PC-3 (cell line): ENCODE measurements around the gene UBASH3B. TPM values are rescaled to one million over a fixed set of nuclear protein-coding genes. Genes with fewer than 3 reads are reported as not detected.

ENCODE experiments used
- ATAC-seq: fragments of 200-7000 bp; cut with Tn5 transposase; 2 replicates; pipeline ENCODE4 v1.9.1; 2020; ENCODE audit warnings: mild to moderate bottlenecking, moderate library complexity
- BruUV-seq: library from RNA; stranded (reverse); fragments of 400-500 nt; replicated peaks from 2 replicates; lab custom pipeline; 2021; lab: Mats Ljungman, UMichigan
- CTCF ChIA-PET: fragments of 300-600 bp; sonication (Branson Sonifier 250); formaldehyde crosslinking; loops from one replicate; lab custom pipeline; 2022; ENCODE audit warnings: antibody characterized with exemption; lab: Charles Lee
- POLR2A ChIA-PET: fragments of 300-600 bp; sonication (Branson Sonifier 250); formaldehyde crosslinking; loops from one replicate; lab custom pipeline; 2022; ENCODE audit warnings: antibody characterized with exemption; ENCODE audit not compliant: unreplicated experiment; lab: Charles Lee
- DNase-seq: peaks from one replicate; pipeline ENCODE4 v3.0.0-alpha.2; 2015
- H2AFZ ChIP-seq: fragments of 300-600 bp; sonication (generic); 2 replicates; pipeline ENCODE4 v1.6.0; 2016; ENCODE audit warnings: antibody characterized with exemption, low read length
- H3F3A ChIP-seq: fragments of 300-600 bp; sonication (generic); one replicate; pipeline ENCODE4 v1.6.0; 2017; ENCODE audit warnings: antibody characterized with exemption, low read length, control low read depth, mild to moderate bottlenecking; ENCODE audit not compliant: unreplicated experiment
- H3K27ac ChIP-seq: fragments of 300-600 bp; sonication (generic); 2 replicates; pipeline ENCODE4 v1.5.1; 2016; ENCODE audit warnings: mild to moderate bottlenecking, low read length
- H3K27me3 ChIP-seq: fragments of 300-600 bp; sonication (generic); 2 replicates; pipeline ENCODE4 v1.6.1; 2016; ENCODE audit warnings: low read length, mixed read lengths
- H3K36me3 ChIP-seq: fragments of 300-600 bp; sonication (generic); 2 replicates; pipeline ENCODE4 v1.6.1; 2016; ENCODE audit warnings: low read depth, mixed run types, low read length, mixed read lengths
- H3K4me1 ChIP-seq: fragments of 300-600 bp; sonication (generic); 2 replicates; pipeline ENCODE4 v1.5.1; 2016; ENCODE audit warnings: low read length; ENCODE audit not compliant: insufficient read depth
- H3K4me2 ChIP-seq: fragments of 300-600 bp; sonication (generic); 2 replicates; pipeline ENCODE4 v1.6.0; 2016; ENCODE audit warnings: low read length
- H3K4me3 ChIP-seq: fragments of 300-600 bp; sonication (generic); 2 replicates; pipeline ENCODE4 v1.5.1; 2016; ENCODE audit warnings: mild to moderate bottlenecking, low read length, mixed read lengths
- H3K79me2 ChIP-seq: fragments of 300-600 bp; sonication (generic); 2 replicates; pipeline ENCODE4 v1.6.1; 2017; ENCODE audit warnings: low read length, mixed read lengths
- H3K9ac ChIP-seq: fragments of 300-600 bp; sonication (generic); 2 replicates; pipeline ENCODE4 v1.6.0; 2016; ENCODE audit warnings: mild to moderate bottlenecking, low read length
- H3K9me2 ChIP-seq: fragments of 300-600 bp; sonication (generic); replicated peaks from 2 replicates; pipeline ENCODE4 v1.6.1; 2016; ENCODE audit warnings: mixed run types, low read length, mixed read lengths
- H3K9me3 ChIP-seq: fragments of 300-600 bp; sonication (generic); 2 replicates; pipeline ENCODE4 v1.6.1; 2016; ENCODE audit warnings: low read length, mixed read lengths
- H4K20me1 ChIP-seq: fragments of 300-600 bp; sonication (generic); 2 replicates; pipeline ENCODE4 v1.6.1; 2016; ENCODE audit warnings: low read length, mixed read lengths
- EZH2 ChIP-seq: fragments of 300-600 bp; sonication (generic); IDR thresholded peaks from one replicate; pipeline ENCODE4 v1.6.1; 2017; ENCODE audit warnings: antibody characterized with exemption, mild to moderate bottlenecking, low read length; ENCODE audit not compliant: unreplicated experiment
- EZH2phosphoT487 ChIP-seq: fragments of 300-600 bp; sonication (generic); IDR thresholded peaks from 2 replicates; pipeline ENCODE4 v1.6.1; 2018; ENCODE audit warnings: mild to moderate bottlenecking, antibody characterized with exemption, low read length, borderline replicate concordance
- intact Hi-C: fragments of 100-400 bp; cut with micrococcal nuclease; formaldehyde crosslinking; loops from 2 replicates; pipeline ENCODE4 v1.9.0; 2023
- total RNA-seq: library from RNA; depleted of rRNA; stranded (reverse); fragments of >200 nt; gene quantifications from 2 replicates; pipeline ENCODE4 v1.2.3, GENCODE V29; 2014
- TF ChIP-seq, protein P1 (sequence below): fragments of 300-600 bp; sonication (generic); conservative IDR thresholded peaks from 2 replicates; pipeline ENCODE4 v1.5.1; 2017; ENCODE audit warnings: antibody characterized with exemption, low read depth, mild to moderate bottlenecking, low read length

Gene UBASH3B
- total RNA-seq, 1 experiment from 2014 or later, result 178 TPM

DNA sequence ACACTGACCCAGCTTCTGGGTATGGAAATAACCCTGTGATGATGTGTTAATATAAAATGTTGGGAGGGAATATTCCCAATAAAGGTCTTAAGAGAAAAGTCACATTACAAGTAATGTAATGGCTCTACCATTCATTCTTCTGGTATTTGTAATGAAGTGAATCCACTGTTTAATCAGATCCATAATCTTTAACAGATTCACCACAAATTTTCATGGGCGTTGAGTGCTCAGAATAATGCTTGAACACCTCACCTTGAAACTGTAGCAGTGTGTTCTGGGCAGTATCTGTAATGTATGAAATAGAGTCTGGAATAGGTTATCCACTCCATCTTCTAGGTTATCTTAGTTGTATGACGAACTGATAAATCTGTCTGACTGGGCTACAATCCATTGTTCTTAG is 156.2 kb downstream of the UBASH3B start:
- no peak overlapping the region for H3K9ac ChIP-seq
- H3K4me2 ChIP-seq, result no peak overlapping the region
- no peaks in the 10 kb centered on the region for H4K20me1 ChIP-seq
- TF ChIP-seq EZH2 (no peak), EZH2phosphoT487 (no peak)
- TF ChIP-seq, protein P1, sequence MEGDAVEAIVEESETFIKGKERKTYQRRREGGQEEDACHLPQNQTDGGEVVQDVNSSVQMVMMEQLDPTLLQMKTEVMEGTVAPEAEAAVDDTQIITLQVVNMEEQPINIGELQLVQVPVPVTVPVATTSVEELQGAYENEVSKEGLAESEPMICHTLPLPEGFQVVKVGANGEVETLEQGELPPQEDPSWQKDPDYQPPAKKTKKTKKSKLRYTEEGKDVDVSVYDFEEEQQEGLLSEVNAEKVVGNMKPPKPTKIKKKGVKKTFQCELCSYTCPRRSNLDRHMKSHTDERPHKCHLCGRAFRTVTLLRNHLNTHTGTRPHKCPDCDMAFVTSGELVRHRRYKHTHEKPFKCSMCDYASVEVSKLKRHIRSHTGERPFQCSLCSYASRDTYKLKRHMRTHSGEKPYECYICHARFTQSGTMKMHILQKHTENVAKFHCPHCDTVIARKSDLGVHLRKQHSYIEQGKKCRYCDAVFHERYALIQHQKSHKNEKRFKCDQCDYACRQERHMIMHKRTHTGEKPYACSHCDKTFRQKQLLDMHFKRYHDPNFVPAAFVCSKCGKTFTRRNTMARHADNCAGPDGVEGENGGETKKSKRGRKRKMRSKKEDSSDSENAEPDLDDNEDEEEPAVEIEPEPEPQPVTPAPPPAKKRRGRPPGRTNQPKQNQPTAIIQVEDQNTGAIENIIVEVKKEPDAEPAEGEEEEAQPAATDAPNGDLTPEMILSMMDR, result no peak
- H3K4me3 ChIP-seq, result no peak overlapping the region
- no peak for DNase-seq
- H3F3A ChIP-seq, result no peaks in the 10 kb centered on the region
- no peaks in the 10 kb centered on the region for H3K9me3 ChIP-seq
- H3K27ac ChIP-seq, result no peak overlapping the region
- H3K9me2 ChIP-seq, result no peaks in the 10 kb centered on the region
- ChIA-PET POLR2A (no interaction called here), CTCF (no interaction called here)
- H3K4me1 ChIP-seq, result peaks cover 16% of the 10 kb centered on the region
- no peaks in the 10 kb centered on the region for H3K79me2 ChIP-seq
- no TSS peak for BruUV-seq
- peaks cover 15% of the 10 kb centered on the region; the same call in 1 of the 2 replicates for H3K36me3 ChIP-seq
- no peaks in the 10 kb centered on the region for H3K27me3 ChIP-seq
- ATAC-seq, result no peak
- no peak overlapping the region for H2AFZ ChIP-seq
- intact Hi-C loops, result no loop called here

DNA sequence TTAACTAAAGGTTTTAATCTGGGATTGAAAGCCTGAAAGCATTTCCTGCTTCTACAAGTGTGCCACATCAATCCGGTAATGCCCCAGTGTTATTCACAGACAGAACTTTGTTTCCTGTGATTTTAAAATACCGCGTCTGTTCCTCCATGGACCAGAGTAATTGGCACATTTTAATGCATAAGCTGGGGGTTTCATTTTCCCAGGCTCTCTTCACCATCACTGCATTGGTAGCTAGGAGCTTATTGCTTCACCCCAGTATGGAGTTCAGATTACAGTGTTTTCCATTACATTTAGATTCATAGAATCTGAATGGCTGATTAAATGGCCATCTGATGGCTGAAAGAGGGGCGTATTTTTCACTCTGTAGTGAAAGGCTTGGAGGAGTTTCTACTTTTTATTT is 157.1 kb downstream of the UBASH3B start:
- H3F3A ChIP-seq, result no peaks in the 10 kb centered on the region
- H3K4me1 ChIP-seq, result peaks cover 23% of the 10 kb centered on the region
- DNase-seq (no peak), ATAC-seq (no peak)
- no peaks in the 10 kb centered on the region for H3K9me3 ChIP-seq
- POLR2A ChIA-PET, result no interaction called here
- no peaks in the 10 kb centered on the region for H3K9me2 ChIP-seq
- H3K27me3 ChIP-seq, result no peaks in the 10 kb centered on the region
- intact Hi-C loops, result no loop called here
- H2AFZ ChIP-seq, result no peak overlapping the region
- H3K79me2 ChIP-seq, result no peaks in the 10 kb centered on the region
- peaks cover 10% of the 10 kb centered on the region; the same call in 1 of the 2 replicates for H3K36me3 ChIP-seq
- TF ChIP-seq EZH2phosphoT487 (no peak), EZH2 (no peak)
- TF ChIP-seq, protein P1, result no peak
- H3K4me2 ChIP-seq, result no peak overlapping the region
- H3K4me3 ChIP-seq, result no peak overlapping the region
- no peaks in the 10 kb centered on the region for H4K20me1 ChIP-seq
- no TSS peak for BruUV-seq
- no peak overlapping the region for H3K9ac ChIP-seq
- H3K27ac ChIP-seq, result no peak overlapping the region
- CTCF ChIA-PET, result interaction anchor here (0.5 kb wide), 1 partner anchor 226 kb away, joined by 12 read pairs; no protein-coding TSS in a partner anchor

DNA sequence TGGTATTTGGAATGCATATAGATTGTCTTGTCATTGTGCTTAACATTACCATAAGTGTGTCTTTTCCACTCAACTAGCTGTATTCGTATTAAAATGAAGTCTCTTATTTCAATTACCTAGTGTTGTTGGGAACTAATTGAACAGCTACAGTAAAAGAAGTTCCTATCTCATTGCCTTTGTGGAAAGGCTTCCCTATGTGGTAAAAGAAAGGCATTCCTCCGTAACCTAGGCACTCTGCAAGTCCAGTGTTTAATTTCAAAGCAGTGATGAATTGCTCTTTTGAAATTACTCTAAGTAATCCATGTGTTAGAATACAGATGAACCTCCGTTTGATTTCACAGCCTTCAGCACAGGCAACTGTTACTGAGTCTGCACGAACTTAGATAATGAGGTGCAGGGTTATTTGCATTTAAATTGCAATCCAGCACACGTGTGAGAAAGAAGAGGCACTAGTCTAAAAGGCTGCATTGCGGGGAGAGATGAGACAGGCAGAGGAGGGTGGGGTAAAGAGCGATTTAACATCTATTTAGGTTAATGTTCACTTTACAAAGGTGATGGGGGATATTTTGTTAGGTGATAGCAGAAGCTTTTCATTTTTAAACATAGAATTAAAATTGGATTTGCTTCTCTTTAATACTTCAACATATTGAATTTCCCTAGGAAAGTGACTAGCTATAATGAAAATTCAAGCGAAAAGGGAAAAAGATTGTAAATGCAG is 157.8 kb downstream of the UBASH3B start:
- Histone ChIP-seq H4K20me1 (no peaks in the 10 kb centered on the region), H3K79me2 (no peaks in the 10 kb centered on the region), H3K9ac (no peak overlapping the region), H3F3A (no peaks in the 10 kb centered on the region), H2AFZ (no peak overlapping the region), H3K9me2 (no peaks in the 10 kb centered on the region), H3K36me3 (peaks cover 10% of the 10 kb centered on the region; the same call in 1 of the 2 replicates), H3K4me3 (no peak overlapping the region), H3K9me3 (no peaks in the 10 kb centered on the region), H3K4me1 (peaks cover 23% of the 10 kb centered on the region), H3K27ac (no peak overlapping the region), H3K4me2 (no peak overlapping the region), H3K27me3 (no peaks in the 10 kb centered on the region)
- ATAC-seq (no peak), DNase-seq (no peak)
- BruUV-seq, result no TSS peak
- TF ChIP-seq EZH2 (no peak), EZH2phosphoT487 (no peak)
- TF ChIP-seq, protein P1, result no peak
- intact Hi-C loops, result no loop called here
- ChIA-PET CTCF (interaction anchor here (0.5 to 0.7 kb wide), 3 partner anchors 10 to 226 kb away, joined by 3 to 12 read pairs (median 4); no protein-coding TSS in a partner anchor), POLR2A (interaction anchor here (0.6 kb wide), 1 partner anchor 10 kb away, joined by 3 read pairs; no protein-coding TSS in a partner anchor)
